Measurements from ENCODE around the gene NELL1.

Gene NELL1

DNA sequence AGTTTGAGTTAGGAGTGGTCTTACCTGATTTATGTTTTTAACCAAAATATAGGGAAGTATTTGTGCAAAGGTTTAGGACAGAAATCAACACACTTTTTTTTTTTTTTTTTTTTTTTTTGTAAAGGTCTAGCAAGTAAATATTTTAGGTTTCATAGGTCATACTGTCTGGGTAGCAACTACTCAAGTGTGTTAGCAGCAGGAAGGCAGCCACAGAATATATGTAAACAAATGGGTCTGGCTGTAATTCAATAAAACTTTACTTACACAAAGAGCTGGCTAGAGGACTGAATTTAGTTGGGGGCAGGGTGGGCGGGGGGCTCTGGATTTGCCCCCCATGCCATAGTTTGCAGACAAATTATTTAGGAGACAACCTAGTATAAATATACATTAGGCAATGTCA is 510.4 kb downstream of the NELL1 start:
- no peak for DNase-seq (ENCODE audit: low read depth)
- H3K4me3 ChIP-seq (ENCODE audit: low read length): no peak overlapping the region
- TF ChIP-seq, protein P1, sequence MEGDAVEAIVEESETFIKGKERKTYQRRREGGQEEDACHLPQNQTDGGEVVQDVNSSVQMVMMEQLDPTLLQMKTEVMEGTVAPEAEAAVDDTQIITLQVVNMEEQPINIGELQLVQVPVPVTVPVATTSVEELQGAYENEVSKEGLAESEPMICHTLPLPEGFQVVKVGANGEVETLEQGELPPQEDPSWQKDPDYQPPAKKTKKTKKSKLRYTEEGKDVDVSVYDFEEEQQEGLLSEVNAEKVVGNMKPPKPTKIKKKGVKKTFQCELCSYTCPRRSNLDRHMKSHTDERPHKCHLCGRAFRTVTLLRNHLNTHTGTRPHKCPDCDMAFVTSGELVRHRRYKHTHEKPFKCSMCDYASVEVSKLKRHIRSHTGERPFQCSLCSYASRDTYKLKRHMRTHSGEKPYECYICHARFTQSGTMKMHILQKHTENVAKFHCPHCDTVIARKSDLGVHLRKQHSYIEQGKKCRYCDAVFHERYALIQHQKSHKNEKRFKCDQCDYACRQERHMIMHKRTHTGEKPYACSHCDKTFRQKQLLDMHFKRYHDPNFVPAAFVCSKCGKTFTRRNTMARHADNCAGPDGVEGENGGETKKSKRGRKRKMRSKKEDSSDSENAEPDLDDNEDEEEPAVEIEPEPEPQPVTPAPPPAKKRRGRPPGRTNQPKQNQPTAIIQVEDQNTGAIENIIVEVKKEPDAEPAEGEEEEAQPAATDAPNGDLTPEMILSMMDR (conservative IDR thresholded peaks at IDR 0.05; ENCODE audit: low read depth, low read length): no peak

DNA sequence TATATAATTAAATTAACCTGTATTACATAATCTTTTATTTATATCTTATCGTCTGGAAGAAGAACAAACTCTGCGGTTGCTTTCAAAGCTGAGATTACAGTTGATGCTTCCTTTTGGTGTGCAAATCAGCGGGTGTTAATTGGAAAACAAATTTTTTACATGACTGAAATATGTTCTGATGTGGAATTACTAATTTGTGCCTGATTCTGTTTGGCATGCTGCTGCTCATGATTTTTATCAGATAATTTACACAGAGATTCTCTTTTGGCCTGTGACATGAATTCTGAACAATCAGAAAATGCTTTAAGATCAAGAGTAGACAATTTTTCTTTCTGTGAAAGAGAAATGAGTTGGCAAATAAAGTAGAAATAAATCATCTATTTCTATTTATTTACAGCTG is 510.8 kb downstream of the NELL1 start:
- TF ChIP-seq, protein P1 (conservative IDR thresholded peaks at IDR 0.05; ENCODE audit: low read depth, low read length): no peak

DNA sequence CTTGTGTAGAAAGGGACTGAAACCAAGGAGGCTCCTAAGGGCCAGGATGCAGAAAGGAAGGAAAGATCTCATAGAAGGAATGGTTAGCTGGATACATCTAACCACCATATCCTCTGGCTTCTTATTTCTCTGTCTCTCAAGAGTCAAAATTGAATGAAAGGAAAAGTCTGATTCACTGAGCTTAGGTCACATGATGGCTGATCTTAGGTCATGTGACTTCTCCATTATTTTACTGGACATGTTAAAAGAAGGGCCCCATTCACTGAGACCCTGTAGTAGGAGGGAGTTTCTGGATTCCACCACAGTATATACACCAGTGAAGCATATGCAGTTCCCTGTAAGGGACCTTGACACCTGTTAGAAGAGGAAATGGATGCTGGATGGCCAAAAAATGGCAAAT is 516.6 kb downstream of the NELL1 start:
- TF ChIP-seq, protein P1 (conservative IDR thresholded peaks at IDR 0.05; ENCODE audit: low read depth, low read length): no peak

More for the DNA sequence above, 510.8 kb downstream of the NELL1 start:
- no peak for DNase-seq (ENCODE audit: low read depth)
- no peak overlapping the region for H3K4me3 ChIP-seq (ENCODE audit: low read length)

DNA sequence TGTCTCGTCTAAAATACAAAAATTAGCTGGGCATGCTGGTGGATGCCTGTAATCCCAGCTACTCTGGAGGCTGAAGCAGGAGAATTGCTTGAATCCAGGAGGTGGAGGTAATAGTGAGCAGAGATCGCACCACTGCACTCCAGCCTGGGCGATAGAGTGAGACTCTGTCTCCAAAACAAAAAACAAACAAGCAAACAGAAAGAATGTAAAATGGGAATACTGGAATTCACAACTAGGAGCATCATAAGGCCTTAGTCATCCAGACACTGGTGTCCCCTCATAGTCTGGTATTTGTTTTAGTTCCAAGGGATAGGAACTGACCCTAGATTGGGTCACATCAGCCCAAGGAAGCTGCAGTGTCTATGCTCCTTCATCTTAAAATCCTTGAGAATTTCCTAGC is 520.8 kb downstream of the NELL1 start:
- H3K4me3 ChIP-seq (ENCODE audit: low read length): no peak overlapping the region
- TF ChIP-seq, protein P1 (conservative IDR thresholded peaks at IDR 0.05; ENCODE audit: low read depth, low read length): no peak
- DNase-seq (ENCODE audit: low read depth): no peak

More for the DNA sequence above, 516.6 kb downstream of the NELL1 start:
- H3K4me3 ChIP-seq (ENCODE audit: low read length): no peak overlapping the region
- DNase-seq (ENCODE audit: low read depth): no peak

DNA sequence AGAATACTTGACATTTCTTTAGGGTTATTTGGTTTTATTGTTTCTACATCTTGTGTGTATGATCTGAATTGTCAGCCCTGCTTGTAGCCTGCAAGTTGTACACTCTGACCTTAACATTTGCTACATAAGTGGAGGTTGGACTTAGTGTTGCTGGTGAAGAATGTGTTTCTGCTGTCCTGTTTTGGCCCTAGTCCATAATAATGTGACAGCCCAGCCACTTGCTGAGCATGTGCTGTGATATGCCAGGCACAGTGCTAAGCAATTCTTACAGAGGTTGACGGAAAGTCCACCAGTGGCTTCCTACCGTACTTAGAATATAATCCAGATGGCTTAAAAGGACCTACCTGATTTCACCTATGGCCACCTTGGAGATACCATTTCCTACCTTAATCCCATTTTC is 526.6 kb downstream of the NELL1 start:
- DNase-seq (ENCODE audit: low read depth): no peak
- TF ChIP-seq, protein P1 (conservative IDR thresholded peaks at IDR 0.05; ENCODE audit: low read depth, low read length): no peak
- H3K4me3 ChIP-seq (ENCODE audit: low read length): no peak overlapping the region

DNA sequence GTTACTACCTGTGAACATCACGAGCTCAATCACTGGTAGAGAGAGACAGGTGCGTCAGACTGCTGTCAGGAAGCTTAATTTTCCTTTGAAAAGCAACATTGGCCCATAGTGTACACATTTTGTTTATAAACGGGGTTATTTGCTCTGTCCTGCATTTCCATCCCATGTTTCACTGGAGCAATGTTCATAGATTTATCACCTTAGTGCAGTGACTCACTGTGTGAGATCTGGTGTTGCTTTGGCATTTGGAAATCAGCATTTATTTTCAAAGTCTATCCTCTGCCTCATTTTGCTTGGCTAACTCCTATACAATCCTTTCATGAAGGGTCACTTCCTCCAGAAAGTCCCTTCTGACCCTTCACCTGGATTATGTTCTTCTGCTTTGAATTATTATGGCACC is 529.1 kb downstream of the NELL1 start:
- TF ChIP-seq, protein P1 (conservative IDR thresholded peaks at IDR 0.05; ENCODE audit: low read depth, low read length): no peak
- no peak for DNase-seq (ENCODE audit: low read depth)
- no peak overlapping the region for H3K4me3 ChIP-seq (ENCODE audit: low read length)

DNA sequence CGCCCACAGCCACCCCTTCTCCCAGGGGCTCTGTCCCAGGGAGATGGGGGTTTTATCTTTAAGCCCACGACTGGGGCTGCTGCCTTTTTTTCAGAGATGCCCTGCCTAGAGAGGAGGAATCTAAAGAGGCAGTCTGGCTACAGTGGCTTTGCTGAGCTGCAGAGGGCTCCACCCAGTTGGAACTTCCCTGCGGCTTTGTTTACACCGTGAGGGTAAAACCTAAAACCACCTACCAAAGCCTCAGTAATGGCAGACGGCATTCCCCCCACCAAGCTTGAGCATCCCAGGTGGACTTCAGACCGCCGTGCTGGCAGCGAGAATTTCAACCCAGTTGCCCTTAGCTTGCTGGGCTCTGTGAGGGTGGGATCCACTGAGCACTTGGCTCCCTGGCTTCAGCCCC is 535.8 kb downstream of the NELL1 start:
- no peak for DNase-seq (ENCODE audit: low read depth)
- TF ChIP-seq, protein P1 (conservative IDR thresholded peaks at IDR 0.05; ENCODE audit: low read depth, low read length): no peak

More for the DNA sequence above, 535.8 kb downstream of the NELL1 start:
- H3K4me3 ChIP-seq (ENCODE audit: low read length): no peak overlapping the region

All from retinal pigment epithelial cell (primary cell).